Trophoblast cell (in vitro differentiated cells and primary cell): ENCODE measurements around the gene CAV1.

Experiments used
- DNase-seq, 2 donors: peaks; one replicate each; pipeline ENCODE4 v3.0.0-alpha.2; 2016
- H2AFZ ChIP-seq: 2 replicates; pipeline ENCODE4 v1.6.1; 2013; ENCODE audit warnings: low read length, moderate library complexity, mild to moderate bottlenecking; ENCODE audit not compliant: insufficient read depth, poor library complexity
- H2AK5ac ChIP-seq: 2 replicates; pipeline ENCODE4 v1.6.1; 2013; ENCODE audit warnings: mild to moderate bottlenecking, low read length
- H2BK120ac ChIP-seq: 2 replicates; pipeline ENCODE4 v1.6.1; 2013; ENCODE audit warnings: low read length, mild to moderate bottlenecking, moderate library complexity; ENCODE audit not compliant: insufficient read depth, poor library complexity
- H2BK12ac ChIP-seq: 2 replicates; pipeline ENCODE4 v1.6.1; 2013; ENCODE audit warnings: mild to moderate bottlenecking, low read length, moderate library complexity
- H2BK5ac ChIP-seq: 2 replicates; pipeline ENCODE4 v1.6.1; 2013; ENCODE audit warnings: low read length, low read depth, moderate library complexity, mild to moderate bottlenecking; ENCODE audit not compliant: poor library complexity
- H3K14ac ChIP-seq: 2 replicates; pipeline ENCODE4 v1.6.1; 2013; ENCODE audit warnings: mild to moderate bottlenecking, low read length
- H3K18ac ChIP-seq: 2 replicates; pipeline ENCODE4 v1.6.1; 2013; ENCODE audit warnings: mild to moderate bottlenecking, low read length
- H3K23ac ChIP-seq: 2 replicates; pipeline ENCODE4 v1.6.1; 2013; ENCODE audit warnings: low read length
- H3K27ac ChIP-seq: 2 replicates; pipeline ENCODE4 v1.5.1; 2013; ENCODE audit warnings: low read depth, mild to moderate bottlenecking, inconsistent platforms, low read length, moderate library complexity
- H3K27me3 ChIP-seq: 2 replicates; pipeline ENCODE4 v1.6.1; 2013; ENCODE audit warnings: inconsistent platforms, mild to moderate bottlenecking, low read length, moderate library complexity; ENCODE audit not compliant: insufficient read depth
- H3K36me3 ChIP-seq, 2 experiments: 1 replicate in 1 of 2; 2 replicates in 1 of 2; pipeline ENCODE4 v1.6.1; 2013; ENCODE audit warnings: low read length in 2 of 2, mild to moderate bottlenecking in 2 of 2, moderate library complexity in 1 of 2; ENCODE audit not compliant: insufficient read depth in 2 of 2, control insufficient read depth in 1 of 2
- H3K4ac ChIP-seq: 2 replicates; pipeline ENCODE4 v1.6.1; 2013; ENCODE audit warnings: low read depth, mild to moderate bottlenecking, low read length, moderate library complexity
- H3K4me1 ChIP-seq, 2 experiments: 1 replicate in 1 of 2; 2 replicates in 1 of 2; pipeline ENCODE4 v1.6.1; 2013; ENCODE audit warnings: low read length in 2 of 2, mild to moderate bottlenecking in 2 of 2, moderate library complexity in 1 of 2; ENCODE audit not compliant: insufficient read depth in 2 of 2, control insufficient read depth in 1 of 2
- H3K4me2 ChIP-seq: 2 replicates; pipeline ENCODE4 v1.6.1; 2013; ENCODE audit warnings: inconsistent platforms, mild to moderate bottlenecking, low read length, moderate library complexity
- H3K4me3 ChIP-seq: 2 replicates; pipeline ENCODE4 v1.5.1; 2013; ENCODE audit warnings: mild to moderate bottlenecking, low read depth, low read length, inconsistent platforms
- H3K79me1 ChIP-seq: one replicate; pipeline ENCODE4 v1.6.1; 2013; ENCODE audit warnings: low read length
- H3K79me2 ChIP-seq: 2 replicates; pipeline ENCODE4 v1.6.1; 2013; ENCODE audit warnings: low read length, mild to moderate bottlenecking; ENCODE audit not compliant: control insufficient read depth, insufficient read depth, poor library complexity
- H3K9ac ChIP-seq: 2 replicates; pipeline ENCODE4 v1.6.1; 2013; ENCODE audit warnings: mild to moderate bottlenecking, low read length
- H3K9me3 ChIP-seq: 2 replicates; pipeline ENCODE4 v1.6.1; 2013; ENCODE audit warnings: low read depth, mild to moderate bottlenecking, control low read depth, inconsistent platforms, low read length; ENCODE audit not compliant: insufficient read depth
- H4K12ac ChIP-seq: 2 replicates; pipeline ENCODE4 v1.6.1; 2013; ENCODE audit warnings: low read depth, mild to moderate bottlenecking, low read length, moderate library complexity
- H4K8ac ChIP-seq: 2 replicates; pipeline ENCODE4 v1.6.1; 2013; ENCODE audit warnings: low read depth, mild to moderate bottlenecking, low read length, moderate library complexity
- H4K91ac ChIP-seq: one replicate; pipeline ENCODE4 v1.6.1; 2013; ENCODE audit warnings: low read depth, mild to moderate bottlenecking, low read length, moderate library complexity
- WGBS: extraction: QIAGEN DNeasy Blood & Tissue Kit; methylation state at CpG from one replicate; pipeline ENCODE4 v1.1.7; 2013; ENCODE audit warnings: missing lambda C conversion rate; ENCODE audit not compliant: insufficient read length, insufficient coverage; ENCODE audit errors: extremely low coverage; 5-methylcytosine and 5-hydroxymethylcytosine counted together

Gene CAV1

DNA sequence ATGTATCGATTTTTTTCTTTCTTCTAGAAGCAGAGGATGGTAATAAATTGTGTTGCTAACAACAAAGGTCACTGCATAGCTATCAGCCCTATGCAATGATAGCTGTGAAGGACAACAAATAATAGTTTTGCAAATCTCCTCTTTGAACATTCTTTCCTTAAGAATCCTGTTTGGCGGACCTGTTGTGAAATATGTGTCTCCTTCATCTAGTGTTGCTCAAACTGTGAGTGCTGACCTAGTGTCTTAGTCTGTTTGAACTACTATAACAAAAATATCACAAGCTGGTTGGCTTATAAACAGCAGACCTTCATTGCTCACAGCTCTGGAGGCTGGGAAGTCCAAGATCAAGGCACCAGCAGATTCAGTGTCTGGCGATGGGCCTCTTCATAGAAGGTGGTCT lies 53.7 kb downstream of the CAV1 start:
- no CpG with 5 or more reads among the region's 3 CpGs for WGBS
- H3K79me2 ChIP-seq, result no peaks in the 10 kb centered on the region

DNA sequence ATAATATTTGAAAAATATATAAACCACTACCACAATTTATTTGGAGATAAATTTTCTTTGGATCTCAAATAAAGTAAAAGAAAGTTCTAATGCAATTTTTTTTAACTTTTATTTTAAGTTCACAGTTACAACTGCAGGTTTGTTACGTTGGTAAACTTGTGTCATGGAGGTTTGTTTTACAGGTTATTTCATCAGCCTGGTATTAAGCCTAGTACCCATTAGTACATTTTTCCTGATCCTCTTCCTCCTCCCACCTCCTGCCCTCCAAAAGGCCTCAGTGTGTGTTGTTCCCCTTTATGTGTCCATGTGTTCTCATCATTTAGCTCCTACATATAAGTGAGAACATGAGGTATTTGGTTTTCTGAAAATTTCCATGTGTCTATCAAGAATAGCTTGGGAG lies 54.5 kb downstream of the CAV1 start:
- no peak for DNase-seq
- Histone ChIP-seq H4K91ac (no peak overlapping the region), H2BK5ac (no peak overlapping the region), H3K14ac (no peak overlapping the region), H3K27ac (no peak overlapping the region), H3K9ac (no peak overlapping the region), H3K79me2 (no peaks in the 10 kb centered on the region), H4K12ac (no peak overlapping the region), H3K4me2 (no peak overlapping the region), H2AK5ac (no peak overlapping the region), H3K27me3 (no peaks in the 10 kb centered on the region), H3K23ac (no peak overlapping the region), H2BK120ac (no peak overlapping the region), H4K8ac (no peak overlapping the region), H2AFZ (no peak overlapping the region), H2BK12ac (no peak overlapping the region), H3K4me3 (no peak overlapping the region), H3K79me1 (no peaks in the 10 kb centered on the region), H3K36me3 (no peaks in the 10 kb centered on the region), H3K18ac (no peak overlapping the region), H3K9me3 (no peaks in the 10 kb centered on the region), H3K4me1 (peaks cover 5 to 6% of the 10 kb centered on the region in 2 experiments), H3K4ac (no peak overlapping the region)
- WGBS, result no CpG with 5 or more reads among the region's 1 CpG

More for the DNA sequence above, 53.7 kb downstream of the CAV1 start:
- no peak overlapping the region for H3K9ac ChIP-seq
- no peak overlapping the region for H3K4me3 ChIP-seq
- no peak overlapping the region for H3K4ac ChIP-seq
- no peak overlapping the region for H4K12ac ChIP-seq
- no peaks in the 10 kb centered on the region for H3K27me3 ChIP-seq
- H3K18ac ChIP-seq, result no peak overlapping the region
- no peak overlapping the region for H4K91ac ChIP-seq
- H3K9me3 ChIP-seq, result no peaks in the 10 kb centered on the region
- peak; percentile 73 to 92 for DNase-seq
- H3K36me3 ChIP-seq, result no peaks in the 10 kb centered on the region
- H3K79me1 ChIP-seq, result no peaks in the 10 kb centered on the region
- H3K27ac ChIP-seq, result no peak overlapping the region
- H3K14ac ChIP-seq, result no peak overlapping the region
- H3K4me2 ChIP-seq, result no peak overlapping the region
- no peak overlapping the region for H2BK12ac ChIP-seq
- H2AK5ac ChIP-seq, result no peak overlapping the region
- H3K23ac ChIP-seq, result no peak overlapping the region
- H2BK120ac ChIP-seq, result no peak overlapping the region
- H3K4me1 ChIP-seq, result peaks cover 5 to 6% of the 10 kb centered on the region in 2 experiments
- no peak overlapping the region for H2AFZ ChIP-seq
- no peak overlapping the region for H2BK5ac ChIP-seq
- H4K8ac ChIP-seq, result no peak overlapping the region

DNA sequence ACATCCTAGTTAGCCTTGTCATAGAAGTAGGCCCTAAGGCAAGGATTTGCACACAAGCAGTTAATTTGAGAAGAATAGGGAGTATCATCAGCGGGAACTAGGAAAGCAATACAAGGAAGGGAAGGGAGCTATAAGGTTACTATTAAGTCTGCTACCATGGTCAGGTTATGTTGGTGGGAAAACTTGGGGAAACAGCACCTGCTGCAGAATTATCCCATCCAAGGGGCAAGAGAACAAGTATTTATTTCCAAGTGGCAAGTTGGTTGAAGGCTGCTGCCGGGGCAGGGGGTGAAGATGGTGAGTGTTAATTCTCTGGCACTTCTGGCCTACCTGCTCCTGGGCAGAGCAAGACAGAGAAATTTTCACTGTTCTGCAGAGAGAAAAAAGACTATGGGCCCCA lies 55.0 kb downstream of the CAV1 start:
- H3K23ac ChIP-seq, result no peak overlapping the region
- no peak overlapping the region for H3K4me3 ChIP-seq
- H2AFZ ChIP-seq, result no peak overlapping the region
- no peak overlapping the region for H3K18ac ChIP-seq
- peaks cover 5 to 6% of the 10 kb centered on the region in 2 experiments for H3K4me1 ChIP-seq
- no peaks in the 10 kb centered on the region for H3K79me1 ChIP-seq
- no peaks in the 10 kb centered on the region for H3K27me3 ChIP-seq
- no CpG with 5 or more reads among the region's 2 CpGs for WGBS
- DNase-seq, result no peak
- H4K8ac ChIP-seq, result no peak overlapping the region
- H4K91ac ChIP-seq, result no peak overlapping the region
- H3K79me2 ChIP-seq, result no peaks in the 10 kb centered on the region
- H3K9ac ChIP-seq, result no peak overlapping the region
- no peaks in the 10 kb centered on the region for H3K9me3 ChIP-seq
- H4K12ac ChIP-seq, result no peak overlapping the region
- H3K14ac ChIP-seq, result no peak overlapping the region
- no peaks in the 10 kb centered on the region for H3K36me3 ChIP-seq
- no peak overlapping the region for H3K4me2 ChIP-seq
- no peak overlapping the region for H2BK120ac ChIP-seq
- no peak overlapping the region for H2BK5ac ChIP-seq
- no peak overlapping the region for H3K27ac ChIP-seq
- H2BK12ac ChIP-seq, result no peak overlapping the region
- H2AK5ac ChIP-seq, result no peak overlapping the region
- no peak overlapping the region for H3K4ac ChIP-seq

DNA sequence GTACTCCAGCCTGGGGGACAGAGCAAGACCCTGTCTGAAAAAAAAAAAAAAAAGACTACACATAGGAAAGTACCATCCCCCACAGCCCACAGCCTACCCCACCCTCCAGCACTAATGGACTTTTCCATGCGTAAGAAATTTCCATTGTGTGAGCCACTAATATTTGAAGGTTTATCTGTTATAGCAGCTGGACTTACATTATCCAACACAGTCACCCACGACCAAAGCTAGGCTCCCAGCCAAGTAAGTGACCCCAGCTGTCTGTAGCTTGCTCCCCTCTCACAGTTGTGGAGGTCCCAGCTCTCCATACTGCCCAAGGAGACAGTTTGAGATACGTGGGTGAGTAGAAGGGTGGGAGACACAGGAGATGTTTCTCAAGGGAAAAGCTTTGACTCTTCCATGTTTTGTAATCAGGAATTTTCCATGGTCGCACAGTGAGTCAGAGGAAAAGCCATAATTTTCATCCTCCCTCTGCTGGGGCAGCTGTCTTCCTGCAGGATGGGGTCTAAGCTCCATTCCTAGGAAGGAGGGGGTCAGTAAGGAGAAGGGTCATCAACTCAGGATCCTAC lies 57.4 kb downstream of the CAV1 start:
- peak in 1 of 2 donors; percentile 25 for DNase-seq
- H2AK5ac ChIP-seq, result no peak overlapping the region
- H3K9me3 ChIP-seq, result no peaks in the 10 kb centered on the region
- peaks cover 2 to 4% of the 10 kb centered on the region in 2 experiments for H3K4me1 ChIP-seq
- no peak overlapping the region for H3K9ac ChIP-seq
- H2BK120ac ChIP-seq, result no peak overlapping the region
- no peak overlapping the region for H4K8ac ChIP-seq
- no peak overlapping the region for H3K4ac ChIP-seq
- H4K91ac ChIP-seq, result no peak overlapping the region
- no peaks in the 10 kb centered on the region for H3K79me2 ChIP-seq
- H3K27ac ChIP-seq, result no peak overlapping the region
- no peak overlapping the region for H2BK5ac ChIP-seq
- no peak overlapping the region for H3K4me3 ChIP-seq
- no CpG with 5 or more reads among the region's 4 CpGs for WGBS
- H3K23ac ChIP-seq, result no peak overlapping the region
- no peak overlapping the region for H3K18ac ChIP-seq
- H3K4me2 ChIP-seq, result no peak overlapping the region
- H3K36me3 ChIP-seq, result no peaks in the 10 kb centered on the region
- no peak overlapping the region for H4K12ac ChIP-seq
- peak overlapping the region; percentile 23 for H2BK12ac ChIP-seq
- H3K14ac ChIP-seq, result no peak overlapping the region
- H2AFZ ChIP-seq, result no peak overlapping the region
- no peaks in the 10 kb centered on the region for H3K79me1 ChIP-seq
- no peaks in the 10 kb centered on the region for H3K27me3 ChIP-seq
